GM12801 (cell line): ENCODE measurements around the gene SOX1.

Experiments used
- TF ChIP-seq, protein P1 (sequence below): IDR thresholded peaks from one replicate; pipeline ENCODE4 v1.5.1; 2011; ENCODE audit warnings: control low read depth; ENCODE audit not compliant: insufficient read length; ENCODE audit errors: extremely low read depth

Gene SOX1

DNA sequence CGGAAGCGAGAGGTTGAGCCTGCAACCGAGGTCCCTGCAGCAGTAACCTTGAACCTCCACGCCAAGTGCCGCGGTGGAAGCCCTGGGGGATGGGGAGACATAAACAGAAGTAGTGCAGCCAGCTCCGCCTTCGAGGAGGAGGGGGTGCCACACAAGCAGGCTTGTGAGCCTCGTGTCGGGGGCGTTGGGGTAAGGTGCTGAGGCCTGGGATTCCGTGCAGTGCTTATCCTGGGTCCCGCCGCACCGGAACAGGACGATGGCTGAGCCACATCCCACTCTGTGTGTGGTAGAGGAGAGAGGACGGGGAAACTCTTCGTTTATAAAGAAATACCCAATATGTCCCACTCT is 51.0 kb downstream of the SOX1 start:
- TF ChIP-seq, protein P1, sequence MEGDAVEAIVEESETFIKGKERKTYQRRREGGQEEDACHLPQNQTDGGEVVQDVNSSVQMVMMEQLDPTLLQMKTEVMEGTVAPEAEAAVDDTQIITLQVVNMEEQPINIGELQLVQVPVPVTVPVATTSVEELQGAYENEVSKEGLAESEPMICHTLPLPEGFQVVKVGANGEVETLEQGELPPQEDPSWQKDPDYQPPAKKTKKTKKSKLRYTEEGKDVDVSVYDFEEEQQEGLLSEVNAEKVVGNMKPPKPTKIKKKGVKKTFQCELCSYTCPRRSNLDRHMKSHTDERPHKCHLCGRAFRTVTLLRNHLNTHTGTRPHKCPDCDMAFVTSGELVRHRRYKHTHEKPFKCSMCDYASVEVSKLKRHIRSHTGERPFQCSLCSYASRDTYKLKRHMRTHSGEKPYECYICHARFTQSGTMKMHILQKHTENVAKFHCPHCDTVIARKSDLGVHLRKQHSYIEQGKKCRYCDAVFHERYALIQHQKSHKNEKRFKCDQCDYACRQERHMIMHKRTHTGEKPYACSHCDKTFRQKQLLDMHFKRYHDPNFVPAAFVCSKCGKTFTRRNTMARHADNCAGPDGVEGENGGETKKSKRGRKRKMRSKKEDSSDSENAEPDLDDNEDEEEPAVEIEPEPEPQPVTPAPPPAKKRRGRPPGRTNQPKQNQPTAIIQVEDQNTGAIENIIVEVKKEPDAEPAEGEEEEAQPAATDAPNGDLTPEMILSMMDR = no peak

DNA sequence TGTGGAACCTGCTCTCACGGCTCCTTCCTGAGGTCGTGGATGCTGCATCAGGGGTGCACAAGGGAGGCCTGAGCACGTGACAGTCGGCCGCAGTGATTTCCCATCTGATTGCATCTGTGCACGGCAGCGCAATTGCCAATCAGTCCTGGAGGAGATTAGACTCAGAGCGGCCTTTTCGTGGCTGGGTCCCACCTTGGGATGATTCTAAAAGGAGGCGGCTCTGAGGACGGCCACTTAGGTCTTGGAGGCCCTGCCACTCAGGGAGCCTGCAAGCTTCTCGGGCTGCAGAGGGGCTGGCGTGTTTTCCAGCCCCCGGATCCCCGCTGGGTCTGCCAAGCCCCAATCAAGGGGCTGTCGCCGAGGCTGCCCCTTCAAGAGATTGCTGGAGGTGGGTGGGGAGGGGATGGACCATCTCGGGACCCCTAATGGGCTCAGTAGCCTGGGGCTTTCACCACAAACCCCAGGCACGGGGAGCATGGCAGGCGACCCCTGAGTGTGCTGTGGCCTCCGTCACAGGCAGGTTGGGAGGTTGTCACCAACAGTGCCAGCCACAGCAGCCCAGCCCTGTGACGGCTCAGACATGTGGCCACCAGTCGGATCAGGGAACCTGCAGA is 51.6 kb downstream of the SOX1 start:
- TF ChIP-seq, protein P1 = no peak

DNA sequence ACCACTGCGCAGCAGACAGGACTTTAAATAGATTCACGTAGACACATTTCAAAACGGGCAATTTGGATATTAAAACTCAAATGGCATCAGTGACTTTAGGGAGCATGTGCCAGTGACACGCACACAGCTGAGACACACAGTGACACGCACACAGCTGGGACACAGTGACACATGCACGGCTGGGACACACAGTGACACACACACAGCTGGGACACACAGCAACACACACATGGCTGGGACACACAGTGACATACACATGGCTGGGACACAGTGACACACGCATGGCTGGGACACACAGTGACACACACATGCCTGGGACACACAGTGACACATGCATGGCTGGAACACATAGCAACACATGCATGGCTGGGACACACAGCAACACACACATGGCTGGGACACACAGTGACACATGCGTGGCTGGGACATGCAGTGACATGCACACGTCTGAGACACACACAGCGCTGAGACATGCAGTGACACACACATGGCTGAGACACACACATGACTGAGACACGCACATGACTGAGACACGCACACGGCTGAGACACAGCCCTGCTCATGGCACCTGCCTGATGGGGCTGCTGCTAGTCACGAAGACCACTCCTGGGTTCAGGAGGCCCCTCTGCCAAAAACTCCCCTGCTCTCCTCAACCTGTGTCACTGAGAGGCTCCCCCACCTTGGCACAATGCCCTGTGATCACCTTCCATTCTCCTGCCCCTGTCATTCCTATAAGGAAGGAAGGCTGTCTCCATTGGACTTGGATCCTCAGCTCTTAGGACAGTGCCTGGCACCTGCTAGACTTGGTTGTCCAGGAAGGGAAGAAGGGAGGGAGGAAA is 52.5 kb downstream of the SOX1 start:
- TF ChIP-seq, protein P1 = no peak

DNA sequence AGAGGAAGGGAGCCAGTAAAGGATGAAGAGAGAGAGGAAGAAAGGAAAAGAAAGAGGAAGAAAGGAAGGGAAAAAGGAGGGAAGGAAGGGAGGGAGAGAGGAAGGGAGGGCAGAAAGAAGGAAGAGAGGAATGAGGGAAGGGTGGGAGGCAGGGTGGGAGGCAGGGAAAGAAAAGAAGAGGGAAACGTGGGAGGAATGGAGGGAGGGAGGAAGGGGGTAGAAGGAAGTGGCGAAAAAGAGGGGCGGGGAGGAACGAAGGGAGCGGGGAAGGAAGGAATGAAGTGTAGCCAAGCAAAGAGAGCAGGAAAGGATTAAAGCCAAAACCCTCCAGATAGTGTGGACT is 53.1 kb downstream of the SOX1 start:
- TF ChIP-seq, protein P1 = no peak
